ENCODE results near the gene EYS. TPM values are rescaled to one million over a fixed set of nuclear protein-coding genes. Genes with fewer than 3 reads are reported as not detected.

Gene EYS
- total RNA-seq, 1 donor from 2014 or later, result 0.08 TPM

GRCh38 chr6:64729522-64729921, 977.5 kb downstream of the EYS start:
- Histone ChIP-seq H3K4me3 (no peak overlapping the region), H3K36me3 (no peaks in the 10 kb centered on the region), H3K4me1 (no peaks in the 10 kb centered on the region), H3K27ac (replicated peaks) (no peak overlapping the region), H3K9me3 (replicated peaks) (peaks cover 22% of the 10 kb centered on the region), H3K27me3 (ENCODE audit: low read depth) (no peaks in the 10 kb centered on the region)
- intact Hi-C loops (cut with micrococcal nuclease), result no loop called here
- no peak for DNase-seq
- no peak for TF ChIP-seq CTCF (IDR thresholded peaks at IDR 0.05; ENCODE audit: borderline replicate concordance)

- intact Hi-C loops (cut with micrococcal nuclease), result no loop called here
- no peak for TF ChIP-seq CTCF (IDR thresholded peaks at IDR 0.05; ENCODE audit: borderline replicate concordance)
- no peaks in the 10 kb centered on the region for H3K27me3 ChIP-seq (ENCODE audit: low read depth)
These were observed 980.0 kb downstream of the EYS start for GRCh38 chr6:64727075-64727474.

GRCh38 chr6:64724091-64724490, 982.9 kb downstream of the EYS start:
- H3K9me3 ChIP-seq (replicated peaks), result peaks cover 5% of the 10 kb centered on the region
- intact Hi-C loops (cut with micrococcal nuclease), result no loop called here
- H3K36me3 ChIP-seq, result no peaks in the 10 kb centered on the region
- H3K27ac ChIP-seq (replicated peaks), result no peak overlapping the region
- H3K27me3 ChIP-seq (ENCODE audit: low read depth), result no peaks in the 10 kb centered on the region
- H3K4me1 ChIP-seq, result no peaks in the 10 kb centered on the region
- no peak for DNase-seq
- no peak overlapping the region for H3K4me3 ChIP-seq
- TF ChIP-seq CTCF (IDR thresholded peaks at IDR 0.05; ENCODE audit: borderline replicate concordance), result no peak

More at GRCh38 chr6:64727075-64727474, 980.0 kb downstream of the EYS start:
- Histone ChIP-seq H3K36me3 (no peaks in the 10 kb centered on the region), H3K27ac (replicated peaks) (no peak overlapping the region), H3K4me3 (no peak overlapping the region), H3K9me3 (replicated peaks) (peaks cover 13% of the 10 kb centered on the region), H3K4me1 (no peaks in the 10 kb centered on the region)
- DNase-seq, result no peak

GRCh38 chr6:64723327-64724058, 983.5 kb downstream of the EYS start:
- no peak for TF ChIP-seq CTCF (IDR thresholded peaks at IDR 0.05; ENCODE audit: borderline replicate concordance)
- no peaks in the 10 kb centered on the region for H3K36me3 ChIP-seq
- intact Hi-C loops (cut with micrococcal nuclease), result no loop called here
- no peaks in the 10 kb centered on the region for H3K4me1 ChIP-seq
- no peaks in the 10 kb centered on the region for H3K27me3 ChIP-seq (ENCODE audit: low read depth)
- H3K4me3 ChIP-seq, result no peak overlapping the region
- H3K27ac ChIP-seq (replicated peaks), result no peak overlapping the region
- peaks cover under 1% of the 10 kb centered on the region for H3K9me3 ChIP-seq (replicated peaks)
- DNase-seq, result no peak

GRCh38 chr6:64721865-64722264, 985.2 kb downstream of the EYS start:
- no peak overlapping the region for H3K27ac ChIP-seq (replicated peaks)
- no peak for DNase-seq
- no peaks in the 10 kb centered on the region for H3K4me1 ChIP-seq
- no peaks in the 10 kb centered on the region for H3K27me3 ChIP-seq (ENCODE audit: low read depth)
- H3K9me3 ChIP-seq (replicated peaks), result no peaks in the 10 kb centered on the region
- no peaks in the 10 kb centered on the region for H3K36me3 ChIP-seq
- intact Hi-C loops (cut with micrococcal nuclease), result no loop called here
- H3K4me3 ChIP-seq, result no peak overlapping the region
- no peak for TF ChIP-seq CTCF (IDR thresholded peaks at IDR 0.05; ENCODE audit: borderline replicate concordance)

All from left ventricle myocardium inferior (tissue), 1 donor.